ENCODE measurements around the gene TMSB10. TPM values are rescaled to one million over a fixed set of nuclear protein-coding genes. Genes with fewer than 3 reads are reported as not detected.

The TMSB10 gene
- total RNA-seq (3,326 TPM), polyA plus RNA-seq (ENCODE audit: insufficient read depth in 1 of 8, insufficient read length in 8 of 8, low replicate concordance in 1 of 8) (1,000 to 10,000 TPM; 1,195 to 1,712 (median 1,484) TPM)
- long read RNA-seq, donor 1, transcript TMSB10-201 (3 exons, 496 nt) = major isoform, 562 of 622 reads
- long read RNA-seq, donor 1, partial matches to known transcripts = 50 of 622 reads
- long read RNA-seq, donor 1, other reads (novel, unspliced or antisense) = 10 of 622 reads
- long read RNA-seq, donor 2, transcript TMSB10-201 (3 exons, 496 nt) = major isoform, 209 of 223 reads
- long read RNA-seq, donor 2, partial matches to known transcripts = 14 of 223 reads
- long read RNA-seq, donor 2, other reads (novel, unspliced or antisense) = 0 of 223 reads
- long read RNA-seq, donor 3, transcript TMSB10-201 (3 exons, 496 nt) = major isoform, 887 of 951 reads
- long read RNA-seq, donor 3, partial matches to known transcripts = 43 of 951 reads
- long read RNA-seq, donor 3, other reads (novel, unspliced or antisense) = 21 of 951 reads
- long read RNA-seq, donor 4, transcript TMSB10-201 (3 exons, 496 nt) = major isoform, 1,408 of 1,533 reads
- long read RNA-seq, donor 4, partial matches to known transcripts = 102 of 1,533 reads
- long read RNA-seq, donor 4, other reads (novel, unspliced or antisense) = 23 of 1,533 reads
- long read RNA-seq, donor 5, transcript TMSB10-201 (3 exons, 496 nt) = major isoform, 2,538 of 2,808 reads
- long read RNA-seq, donor 5, partial matches to known transcripts = 124 of 2,808 reads
- long read RNA-seq, donor 5, other reads (novel, unspliced or antisense) = 146 of 2,808 reads
- long read RNA-seq, donor 6, transcript TMSB10-201 (3 exons, 496 nt) = major isoform, 2,129 of 2,326 reads
- long read RNA-seq, donor 6, partial matches to known transcripts = 152 of 2,326 reads
- long read RNA-seq, donor 6, other reads (novel, unspliced or antisense) = 45 of 2,326 reads
- long read RNA-seq, donor 7, transcript TMSB10-201 (3 exons, 496 nt) = major isoform, 2,124 of 2,294 reads
- long read RNA-seq, donor 7, partial matches to known transcripts = 114 of 2,294 reads
- long read RNA-seq, donor 7, other reads (novel, unspliced or antisense) = 56 of 2,294 reads
- long read RNA-seq, donor 8, transcript TMSB10-201 (3 exons, 496 nt) = major isoform, 1,367 of 1,493 reads
- long read RNA-seq, donor 8, partial matches to known transcripts = 102 of 1,493 reads
- long read RNA-seq, donor 8, other reads (novel, unspliced or antisense) = 24 of 1,493 reads
- long read RNA-seq, donor 9, transcript TMSB10-201 (3 exons, 496 nt) = major isoform, 1,422 of 1,564 reads
- long read RNA-seq, donor 9, partial matches to known transcripts = 103 of 1,564 reads
- long read RNA-seq, donor 9, other reads (novel, unspliced or antisense) = 39 of 1,564 reads
- long read RNA-seq, donor 10, transcript TMSB10-201 (3 exons, 496 nt) = major isoform, 2,006 of 2,185 reads
- long read RNA-seq, donor 10, partial matches to known transcripts = 131 of 2,185 reads
- long read RNA-seq, donor 10, other reads (novel, unspliced or antisense) = 48 of 2,185 reads
- long read RNA-seq, donor 11, transcript TMSB10-201 (3 exons, 496 nt) = major isoform, 1,518 of 1,630 reads
- long read RNA-seq, donor 11, partial matches to known transcripts = 73 of 1,630 reads
- long read RNA-seq, donor 11, other reads (novel, unspliced or antisense) = 39 of 1,630 reads

GRCh38 chr2:84905181-84906107, at the start of gene TMSB10:
Gene TMSB10 (plus strand): TSS chr2:84905656.
- Histone ChIP-seq H3K4me1 (ENCODE audit: control insufficient read depth, insufficient read depth, low read length) (peaks cover 13% of the 10 kb centered on the region), H3K27ac (ENCODE audit: low read length) (peak within 1 kb of the TSS; percentile 94), H3K27me3 (ENCODE audit: control insufficient read depth, insufficient read depth, low read length) (no peaks in the 10 kb centered on the region), H3K4me3 (ENCODE audit: low read length) (peak within 1 kb of the TSS; percentile 85), H3K36me3 (ENCODE audit: control insufficient read depth, insufficient read depth, low read length) (peaks cover 7% of the 10 kb centered on the region), H3K9me3 (replicated peaks; ENCODE audit: control insufficient read depth, low read depth, low read length) (no peaks in the 10 kb centered on the region)
- WGBS (ENCODE audit: insufficient coverage) = under 1% methylated on average over 78 of the region's 94 CpGs
- peak; percentile 93 for DNase-seq

DNA sequence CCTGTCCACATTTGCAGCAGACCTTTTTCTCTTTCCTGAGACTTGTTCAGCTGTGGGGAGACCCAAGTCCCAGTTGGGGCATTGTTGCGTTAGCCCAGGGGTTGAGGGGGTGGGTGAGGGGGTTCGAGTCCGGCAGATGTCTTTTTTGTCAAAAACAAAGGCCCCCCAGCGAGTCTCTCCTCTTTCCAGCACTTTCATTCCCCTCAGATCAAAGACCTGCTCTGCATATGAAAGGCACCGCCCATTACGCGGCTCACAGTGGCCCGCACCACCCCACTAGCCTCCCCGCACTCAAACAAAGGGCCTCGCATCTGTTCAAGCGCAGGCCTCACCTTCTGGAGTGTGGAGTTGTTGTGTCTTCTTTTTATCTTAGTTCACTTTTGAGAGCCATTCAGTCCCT, 49.7 kb upstream of the TMSB10 start:
- H3K9me3 ChIP-seq (replicated peaks; ENCODE audit: control insufficient read depth, low read depth, low read length) = no peaks in the 10 kb centered on the region
- H3K36me3 ChIP-seq (ENCODE audit: control insufficient read depth, insufficient read depth, low read length) = no peaks in the 10 kb centered on the region
- no peak overlapping the region for H3K27ac ChIP-seq (ENCODE audit: low read length)
- WGBS (ENCODE audit: insufficient coverage) = no CpG with 5 or more reads among the region's 11 CpGs
- no peaks in the 10 kb centered on the region for H3K4me1 ChIP-seq (ENCODE audit: control insufficient read depth, insufficient read depth, low read length)
- no peaks in the 10 kb centered on the region for H3K27me3 ChIP-seq (ENCODE audit: control insufficient read depth, insufficient read depth, low read length)
- no peak for DNase-seq
- no peak overlapping the region for H3K4me3 ChIP-seq (ENCODE audit: low read length)

GRCh38 chr2:84856787-84857186, 48.7 kb upstream of the TMSB10 start:
- Histone ChIP-seq H3K36me3 (ENCODE audit: control insufficient read depth, insufficient read depth, low read length) (no peaks in the 10 kb centered on the region), H3K27ac (ENCODE audit: low read length) (no peak overlapping the region), H3K27me3 (ENCODE audit: control insufficient read depth, insufficient read depth, low read length) (no peaks in the 10 kb centered on the region), H3K4me1 (ENCODE audit: control insufficient read depth, insufficient read depth, low read length) (no peaks in the 10 kb centered on the region), H3K9me3 (replicated peaks; ENCODE audit: control insufficient read depth, low read depth, low read length) (no peaks in the 10 kb centered on the region), H3K4me3 (ENCODE audit: low read length) (no peak overlapping the region)
- 0% methylated on average over 1 of the region's 6 CpGs for WGBS (ENCODE audit: insufficient coverage)
- DNase-seq = no peak

- Histone ChIP-seq H3K27ac (ENCODE audit: low read length) (no peak overlapping the region), H3K4me1 (ENCODE audit: control insufficient read depth, insufficient read depth, low read length) (no peaks in the 10 kb centered on the region), H3K36me3 (ENCODE audit: control insufficient read depth, insufficient read depth, low read length) (no peaks in the 10 kb centered on the region), H3K4me3 (ENCODE audit: low read length) (no peak overlapping the region), H3K9me3 (replicated peaks; ENCODE audit: control insufficient read depth, low read depth, low read length) (no peaks in the 10 kb centered on the region), H3K27me3 (ENCODE audit: control insufficient read depth, insufficient read depth, low read length) (peaks cover 3% of the 10 kb centered on the region)
- no peak for DNase-seq
- WGBS (ENCODE audit: insufficient coverage) = 89% methylated on average over 5 of the region's 5 CpGs
Measured at GRCh38 chr2:84857566-84857965, 47.9 kb upstream of the TMSB10 start.

DNA sequence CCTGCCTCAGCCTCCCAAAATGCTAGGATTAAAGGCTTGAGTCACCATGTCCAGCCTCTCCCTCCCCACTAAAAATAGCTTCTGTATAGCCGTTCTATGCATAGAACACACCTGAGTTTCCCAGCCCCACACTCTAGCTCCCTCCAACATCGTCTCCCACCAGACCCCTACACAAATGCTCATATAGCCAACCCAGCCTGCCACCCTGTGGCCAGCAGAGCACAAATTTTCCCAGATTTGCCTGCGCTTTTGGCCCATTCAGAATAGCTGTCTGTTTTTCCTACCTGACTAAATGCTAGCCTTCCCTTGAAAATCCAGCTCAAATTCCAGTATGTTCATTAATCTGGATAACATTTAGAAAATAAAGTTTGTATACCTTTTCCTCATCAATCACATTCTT, 47.3 kb upstream of the TMSB10 start:
- Histone ChIP-seq H3K36me3 (ENCODE audit: control insufficient read depth, insufficient read depth, low read length) (no peaks in the 10 kb centered on the region), H3K9me3 (replicated peaks; ENCODE audit: control insufficient read depth, low read depth, low read length) (no peaks in the 10 kb centered on the region), H3K27ac (ENCODE audit: low read length) (no peak overlapping the region), H3K4me1 (ENCODE audit: control insufficient read depth, insufficient read depth, low read length) (no peaks in the 10 kb centered on the region), H3K27me3 (ENCODE audit: control insufficient read depth, insufficient read depth, low read length) (peaks cover 3% of the 10 kb centered on the region), H3K4me3 (ENCODE audit: low read length) (no peak overlapping the region)
- WGBS (ENCODE audit: insufficient coverage) = 13% methylated on average over 1 of the region's 3 CpGs
- no peak for DNase-seq

DNA sequence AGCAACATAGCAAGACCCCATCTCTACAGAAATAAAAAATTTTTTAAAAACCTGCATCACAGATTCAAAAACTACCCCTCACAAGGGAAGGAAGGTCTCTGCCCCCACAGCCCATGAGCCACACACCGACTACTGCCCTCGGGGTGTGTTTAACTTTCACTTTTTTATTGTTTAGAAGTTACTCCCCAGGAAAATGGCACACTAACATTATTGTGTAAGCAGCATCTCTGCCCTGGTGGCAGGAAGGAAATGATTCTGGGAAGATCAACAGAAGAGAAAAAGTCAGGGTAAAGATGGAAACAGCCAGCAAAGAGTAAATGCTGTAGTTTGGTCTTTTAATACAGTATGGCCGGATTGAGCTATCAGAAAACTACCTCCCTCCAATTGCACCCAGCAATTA, 46.5 kb upstream of the TMSB10 start:
- DNase-seq = no peak
- Histone ChIP-seq H3K4me1 (ENCODE audit: control insufficient read depth, insufficient read depth, low read length) (no peaks in the 10 kb centered on the region), H3K27ac (ENCODE audit: low read length) (no peak overlapping the region), H3K36me3 (ENCODE audit: control insufficient read depth, insufficient read depth, low read length) (no peaks in the 10 kb centered on the region), H3K4me3 (ENCODE audit: low read length) (no peak overlapping the region), H3K27me3 (ENCODE audit: control insufficient read depth, insufficient read depth, low read length) (peaks cover 3% of the 10 kb centered on the region), H3K9me3 (replicated peaks; ENCODE audit: control insufficient read depth, low read depth, low read length) (no peaks in the 10 kb centered on the region)
- no CpG with 5 or more reads among the region's 3 CpGs for WGBS (ENCODE audit: insufficient coverage)

GRCh38 chr2:84861539-84861938, 43.9 kb upstream of the TMSB10 start:
- no peaks in the 10 kb centered on the region for H3K9me3 ChIP-seq (replicated peaks; ENCODE audit: control insufficient read depth, low read depth, low read length)
- H3K4me3 ChIP-seq (ENCODE audit: low read length) = no peak overlapping the region
- no peaks in the 10 kb centered on the region for H3K4me1 ChIP-seq (ENCODE audit: control insufficient read depth, insufficient read depth, low read length)
- no peak for DNase-seq
- 40% methylated on average over 5 of the region's 6 CpGs for WGBS (ENCODE audit: insufficient coverage)
- no peaks in the 10 kb centered on the region for H3K36me3 ChIP-seq (ENCODE audit: control insufficient read depth, insufficient read depth, low read length)
- H3K27me3 ChIP-seq (ENCODE audit: control insufficient read depth, insufficient read depth, low read length) = peaks cover 5% of the 10 kb centered on the region
- H3K27ac ChIP-seq (ENCODE audit: low read length) = no peak overlapping the region

DNA sequence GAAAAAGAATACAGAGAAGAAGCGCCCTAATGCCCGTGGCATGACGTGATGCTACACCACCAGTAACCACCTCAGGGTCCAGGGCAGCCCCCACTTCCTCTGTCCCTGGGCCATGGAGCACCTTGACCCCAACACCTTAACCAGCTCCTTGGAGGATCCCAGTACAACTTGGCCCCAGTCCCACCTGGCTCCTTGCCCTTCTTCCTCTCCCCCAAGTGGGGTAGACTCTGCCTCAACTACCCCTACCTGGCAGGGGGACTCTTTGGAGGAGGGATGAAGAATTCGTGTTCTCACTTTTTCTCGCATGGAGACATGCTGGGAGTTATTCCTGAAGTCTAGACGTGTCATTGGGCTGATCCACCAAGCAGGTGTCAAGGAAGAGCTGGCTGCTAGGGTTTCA, 43.5 kb upstream of the TMSB10 start:
- DNase-seq = no peak
- Histone ChIP-seq H3K36me3 (ENCODE audit: control insufficient read depth, insufficient read depth, low read length) (no peaks in the 10 kb centered on the region), H3K27me3 (ENCODE audit: control insufficient read depth, insufficient read depth, low read length) (peaks cover 5% of the 10 kb centered on the region), H3K4me1 (ENCODE audit: control insufficient read depth, insufficient read depth, low read length) (no peaks in the 10 kb centered on the region), H3K4me3 (ENCODE audit: low read length) (no peak overlapping the region), H3K27ac (ENCODE audit: low read length) (no peak overlapping the region), H3K9me3 (replicated peaks; ENCODE audit: control insufficient read depth, low read depth, low read length) (no peaks in the 10 kb centered on the region)
- WGBS (ENCODE audit: insufficient coverage) = 61% methylated on average over 3 of the region's 6 CpGs
